Measurements from ENCODE around the gene DOCK7.

GRCh38 chr1:62516600-62516999 lies 171.6 kb downstream of the DOCK7 start:
- TF ChIP-seq CTCF (IDR thresholded peaks at IDR 0.05; ENCODE audit: low read depth, low read length, missing input control) (no peak), ATF3 (IDR thresholded peaks at IDR 0.05) (no peak), EGR1 (IDR thresholded peaks at IDR 0.05; ENCODE audit: low read depth in 2 of 2) (no peak), RAD21 (IDR thresholded peaks at IDR 0.05) (no peak), MAX (IDR thresholded peaks at IDR 0.05) (no peak), REST (IDR thresholded peaks at IDR 0.05) (no peak), JUND (IDR thresholded peaks at IDR 0.05) (no peak)

Data from liver (tissue), 3 donors.